ENCODE data around the gene TCAIM.
"Not testable (repeated sequence)": the region's sequence is repeated elsewhere in the genome, so short reads cannot be mapped to it uniquely, and the experiment has no call there.

The TCAIM gene

DNA sequence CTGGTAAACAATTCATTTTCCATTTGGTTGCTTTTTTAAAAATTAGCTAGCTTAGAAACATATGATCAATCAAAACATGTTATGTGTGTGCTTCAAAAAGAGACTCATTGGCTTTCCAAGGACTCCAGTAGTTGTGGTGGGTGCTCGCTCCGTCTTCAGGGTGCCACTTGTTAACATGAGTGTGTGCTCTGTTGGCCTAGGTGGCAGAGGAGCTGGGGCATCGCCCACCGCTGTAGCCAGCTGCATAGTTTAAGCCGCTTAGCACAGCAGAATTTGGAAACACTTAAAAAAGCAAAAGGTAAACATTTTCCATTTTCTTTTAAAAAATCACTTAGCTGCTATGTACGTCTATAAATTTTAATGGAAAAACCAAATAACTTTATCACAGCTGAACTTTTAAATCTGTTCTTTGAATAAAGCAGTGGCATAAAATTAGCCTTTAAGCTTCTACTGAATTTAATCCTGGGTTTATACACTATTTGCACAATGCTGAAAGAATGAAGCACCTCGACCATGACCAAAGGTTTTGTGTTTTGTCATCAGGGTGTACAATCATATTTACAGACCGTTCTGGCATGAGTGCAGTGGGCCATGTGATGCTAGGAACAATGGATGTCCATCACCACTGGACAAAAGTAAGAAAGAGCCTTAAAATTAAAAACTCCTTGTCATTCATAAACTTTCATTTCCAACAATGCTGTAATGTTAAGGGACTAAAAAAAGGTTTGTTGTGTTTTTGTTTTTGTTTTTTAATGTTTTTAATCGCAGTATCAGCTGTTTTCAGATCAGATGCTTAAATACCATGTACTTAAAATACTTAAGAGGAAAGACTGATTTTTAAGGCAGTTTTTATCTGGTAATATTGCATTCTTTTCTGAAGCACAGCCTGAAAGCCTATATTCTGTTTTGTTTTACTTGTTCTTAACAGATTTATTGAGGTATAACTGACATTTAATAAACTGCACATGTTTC is 57.9 kb downstream of the TCAIM start:
- Mint-ChIP-seq H3K4me1 (peaks cover 5% of the 10 kb centered on the region), H3K4me3 (no peak overlapping the region), H3K27ac (no peak overlapping the region), H3K36me3 (ENCODE audit: low read depth) (peaks cover 40% of the 10 kb centered on the region), H3K27me3 (ENCODE audit: low read depth, poor library complexity) (no peaks in the 10 kb centered on the region), H3K9me3 (no peaks in the 10 kb centered on the region)
- DNase-seq = no peak
- TF ChIP-seq, protein P1, sequence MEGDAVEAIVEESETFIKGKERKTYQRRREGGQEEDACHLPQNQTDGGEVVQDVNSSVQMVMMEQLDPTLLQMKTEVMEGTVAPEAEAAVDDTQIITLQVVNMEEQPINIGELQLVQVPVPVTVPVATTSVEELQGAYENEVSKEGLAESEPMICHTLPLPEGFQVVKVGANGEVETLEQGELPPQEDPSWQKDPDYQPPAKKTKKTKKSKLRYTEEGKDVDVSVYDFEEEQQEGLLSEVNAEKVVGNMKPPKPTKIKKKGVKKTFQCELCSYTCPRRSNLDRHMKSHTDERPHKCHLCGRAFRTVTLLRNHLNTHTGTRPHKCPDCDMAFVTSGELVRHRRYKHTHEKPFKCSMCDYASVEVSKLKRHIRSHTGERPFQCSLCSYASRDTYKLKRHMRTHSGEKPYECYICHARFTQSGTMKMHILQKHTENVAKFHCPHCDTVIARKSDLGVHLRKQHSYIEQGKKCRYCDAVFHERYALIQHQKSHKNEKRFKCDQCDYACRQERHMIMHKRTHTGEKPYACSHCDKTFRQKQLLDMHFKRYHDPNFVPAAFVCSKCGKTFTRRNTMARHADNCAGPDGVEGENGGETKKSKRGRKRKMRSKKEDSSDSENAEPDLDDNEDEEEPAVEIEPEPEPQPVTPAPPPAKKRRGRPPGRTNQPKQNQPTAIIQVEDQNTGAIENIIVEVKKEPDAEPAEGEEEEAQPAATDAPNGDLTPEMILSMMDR (IDR thresholded peaks at IDR 0.05) = no peak

DNA sequence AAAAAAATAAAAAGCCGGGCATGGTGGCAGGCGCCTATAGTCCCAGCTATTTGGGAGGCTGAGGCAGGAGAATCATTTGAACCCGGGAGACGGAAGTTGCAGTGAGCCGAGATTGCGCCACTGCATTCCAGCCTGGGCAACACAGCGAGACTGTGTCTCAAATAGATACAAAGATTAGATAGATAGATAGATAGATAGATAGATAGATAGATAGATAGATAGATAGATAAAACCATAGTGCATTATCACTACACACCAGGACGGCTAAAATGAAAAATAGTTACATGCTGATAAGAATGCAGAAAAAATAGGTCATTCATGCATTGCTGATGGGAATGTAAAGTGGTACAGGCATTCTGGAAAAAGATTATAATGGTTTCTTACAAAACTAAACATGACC is 59.7 kb downstream of the TCAIM start:
- H3K36me3 Mint-ChIP-seq (ENCODE audit: low read depth) = peaks cover 35% of the 10 kb centered on the region
- not testable (repeated sequence) for H3K27ac Mint-ChIP-seq; H3K27me3 Mint-ChIP-seq (ENCODE audit: low read depth, poor library complexity); H3K4me3 Mint-ChIP-seq; H3K4me1 Mint-ChIP-seq; H3K9me3 Mint-ChIP-seq; DNase-seq

DNA sequence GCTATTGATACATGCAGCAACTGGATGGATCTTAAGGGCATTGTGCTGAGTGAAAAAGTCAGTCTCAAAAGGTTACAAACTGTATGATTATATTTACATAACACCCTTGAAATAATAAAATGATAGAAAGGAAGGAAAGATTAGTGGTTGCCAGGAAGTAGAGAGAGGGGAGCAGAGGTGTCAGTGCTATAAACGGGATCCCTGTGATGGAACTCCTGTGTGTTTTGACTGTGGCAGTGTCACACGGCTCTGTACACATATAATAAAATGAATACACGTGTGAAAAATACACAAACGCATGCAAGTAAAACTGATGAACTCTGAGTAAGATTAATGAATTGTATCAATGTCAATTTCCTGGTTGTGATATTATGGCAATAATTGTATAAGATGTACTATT is 60.3 kb downstream of the TCAIM start:
- no peaks in the 10 kb centered on the region for H3K27me3 Mint-ChIP-seq (ENCODE audit: low read depth, poor library complexity)
- H3K9me3 Mint-ChIP-seq = no peaks in the 10 kb centered on the region
- H3K4me3 Mint-ChIP-seq = no peak overlapping the region
- TF ChIP-seq, protein P1 (IDR thresholded peaks at IDR 0.05) = no peak
- H3K27ac Mint-ChIP-seq = no peak overlapping the region
- H3K36me3 Mint-ChIP-seq (ENCODE audit: low read depth) = peaks cover 35% of the 10 kb centered on the region
- no peak for DNase-seq
- peaks cover 8% of the 10 kb centered on the region for H3K4me1 Mint-ChIP-seq

DNA sequence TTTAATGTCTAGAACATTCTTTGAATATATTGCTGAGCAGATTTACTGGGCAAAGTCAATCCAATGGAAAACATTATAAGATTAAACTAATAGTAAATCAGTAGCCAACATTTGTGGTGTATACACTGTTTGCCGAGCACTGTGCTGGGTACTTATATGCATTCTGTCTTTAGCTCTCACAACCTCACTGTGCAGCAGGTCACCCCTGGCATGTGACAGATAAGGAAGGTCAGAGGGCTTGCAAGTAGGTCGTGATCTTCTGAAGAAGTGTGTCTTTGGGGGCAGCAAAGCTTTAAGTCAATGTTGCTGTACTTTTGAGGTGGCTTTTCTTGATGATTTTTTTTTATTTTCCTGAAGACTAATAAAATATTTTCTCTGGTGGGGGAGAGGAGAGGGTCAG is 62.2 kb downstream of the TCAIM start:
- H3K9me3 Mint-ChIP-seq = no peaks in the 10 kb centered on the region
- no peaks in the 10 kb centered on the region for H3K27me3 Mint-ChIP-seq (ENCODE audit: low read depth, poor library complexity)
- peak overlapping the region; percentile 64 for H3K27ac Mint-ChIP-seq
- TF ChIP-seq, protein P1 (IDR thresholded peaks at IDR 0.05) = no peak
- DNase-seq = no peak
- H3K4me1 Mint-ChIP-seq = peaks cover 10% of the 10 kb centered on the region
- peaks cover 44% of the 10 kb centered on the region for H3K36me3 Mint-ChIP-seq (ENCODE audit: low read depth)
- no peak overlapping the region for H3K4me3 Mint-ChIP-seq

DNA sequence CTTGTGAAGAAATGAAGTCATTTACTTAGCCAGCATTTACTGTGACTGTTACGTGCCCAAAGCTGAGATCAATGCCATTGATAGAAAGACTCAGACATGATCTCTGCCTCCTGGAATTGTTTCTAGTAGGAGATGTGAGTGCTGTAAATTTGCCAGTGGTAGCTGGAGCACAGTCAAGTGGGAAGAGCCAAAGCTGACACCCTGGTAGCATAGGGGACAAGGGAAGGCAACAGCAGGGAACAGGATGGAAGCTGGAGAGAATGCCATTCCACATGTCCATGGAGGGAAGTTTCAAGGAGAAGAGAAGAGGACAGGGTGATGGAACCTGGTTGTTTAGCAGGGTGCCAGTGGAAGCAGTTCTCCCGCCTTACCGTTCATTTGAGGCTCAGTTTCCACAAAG is 64.0 kb downstream of the TCAIM start:
- H3K27ac Mint-ChIP-seq = no peak overlapping the region
- H3K27me3 Mint-ChIP-seq (ENCODE audit: low read depth, poor library complexity) = no peaks in the 10 kb centered on the region
- H3K9me3 Mint-ChIP-seq = no peaks in the 10 kb centered on the region
- H3K36me3 Mint-ChIP-seq (ENCODE audit: low read depth) = peaks cover 31% of the 10 kb centered on the region
- TF ChIP-seq, protein P1 (IDR thresholded peaks at IDR 0.05) = no peak
- H3K4me1 Mint-ChIP-seq = peaks cover 10% of the 10 kb centered on the region
- no peak overlapping the region for H3K4me3 Mint-ChIP-seq
- DNase-seq = no peak

DNA sequence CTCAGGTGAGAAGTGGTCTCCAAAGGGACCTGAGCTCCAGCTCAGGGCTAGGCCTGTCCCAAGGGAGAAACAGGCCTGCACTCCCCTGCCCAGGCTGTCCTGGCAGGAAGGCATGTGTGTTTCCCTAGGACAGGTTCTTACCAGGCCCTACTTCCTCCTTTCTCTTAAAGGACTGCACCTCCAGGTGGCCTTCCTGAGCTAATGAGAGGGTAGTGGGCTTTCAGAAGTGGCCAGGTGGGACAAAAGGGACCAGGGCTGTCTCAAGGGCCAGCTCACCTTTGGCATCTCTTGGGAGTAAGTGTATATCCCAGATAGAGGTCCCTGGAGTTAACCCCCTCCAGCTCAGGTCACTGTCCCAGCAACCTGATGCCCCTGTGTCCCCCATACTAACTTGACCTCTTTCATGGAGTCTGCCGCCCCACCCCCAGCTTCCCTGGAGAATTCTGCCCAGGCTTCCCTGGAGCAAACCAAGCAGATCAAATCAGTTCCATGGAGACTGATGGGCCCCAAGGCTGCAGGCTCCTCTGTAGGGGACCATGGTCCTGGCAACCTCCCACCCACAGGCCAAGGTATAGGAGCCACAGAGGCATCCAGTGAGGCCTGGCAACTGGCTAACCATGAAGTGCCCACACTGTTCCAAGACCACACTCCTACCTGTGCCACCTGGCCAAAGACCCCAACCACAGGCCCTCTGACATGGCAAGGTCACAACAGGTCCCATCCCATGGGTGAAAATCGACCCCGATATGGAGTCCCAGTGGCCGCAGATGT is 71.3 kb downstream of the TCAIM start:
- Mint-ChIP-seq H3K27ac (no peak overlapping the region), H3K4me3 (no peak overlapping the region), H3K27me3 (ENCODE audit: low read depth, poor library complexity) (peaks cover 3% of the 10 kb centered on the region), H3K36me3 (ENCODE audit: low read depth) (peaks cover 4% of the 10 kb centered on the region), H3K4me1 (peaks cover 5% of the 10 kb centered on the region), H3K9me3 (no peaks in the 10 kb centered on the region)
- no peak for DNase-seq
- TF ChIP-seq, protein P1 (IDR thresholded peaks at IDR 0.05) = no peak
